SK-N-MC (cell line): ENCODE results near the gene TBL1XR1.

Source experiments
- EZH2 ChIP-seq: fragments of 200-600 bp; sonication (generic); IDR thresholded peaks from one replicate; pipeline ENCODE4 v1.6.1; 2017; ENCODE audit warnings: antibody characterized with exemption
- FOXP2 ChIP-seq: optimal IDR thresholded peaks from 2 replicates; pipeline ENCODE3; 2011; ENCODE audit warnings: mild to moderate bottlenecking, moderate library complexity; ENCODE audit not compliant: insufficient read depth; ENCODE audit errors: extremely low read length, control extremely low read depth
- POLR2AphosphoS5 ChIP-seq: IDR thresholded peaks from 2 replicates; pipeline ENCODE4 v1.6.1; 2012; ENCODE audit warnings: mild to moderate bottlenecking, low read depth, low read length, borderline replicate concordance

DNA sequence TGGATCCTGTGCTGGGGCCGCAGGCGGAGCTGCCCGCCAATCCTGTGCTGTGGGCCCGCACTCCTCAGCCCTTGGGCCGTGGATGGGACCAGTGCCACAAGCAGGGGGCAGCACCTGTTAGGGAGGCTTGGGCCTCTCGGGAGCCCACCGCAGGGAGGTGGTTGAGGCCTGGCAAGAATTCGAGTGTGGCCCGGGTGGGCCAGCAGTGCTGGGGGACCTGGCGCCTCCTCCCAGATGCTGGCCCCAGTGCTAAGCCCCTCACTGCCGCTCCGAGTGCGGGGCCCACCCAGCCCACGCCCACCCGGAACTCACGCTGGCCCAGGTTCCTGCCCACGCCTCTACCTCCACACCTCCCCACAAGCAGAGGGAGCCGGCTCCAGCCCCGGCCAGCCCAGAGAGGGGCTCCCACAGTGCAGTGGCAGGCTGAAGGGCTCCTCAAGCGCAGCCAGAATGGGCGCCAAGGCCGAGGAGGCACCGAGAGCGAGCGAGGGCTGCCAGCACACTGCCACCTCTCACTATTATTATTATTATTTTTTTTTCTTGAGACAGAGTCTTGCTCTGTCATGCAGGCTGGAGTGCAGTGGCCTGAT is 31.4 kb upstream of the TBL1XR1 start:
- TF ChIP-seq EZH2 = no peak
- no peak for TF ChIP-seq POLR2AphosphoS5
- no peak for TF ChIP-seq FOXP2
